ENCODE measurements around the gene WDPCP. TPM values are rescaled to one million over a fixed set of nuclear protein-coding genes. Genes with fewer than 3 reads are reported as not detected.
"Not testable (repeated sequence)": the region's sequence is repeated elsewhere in the genome, so short reads cannot be mapped to it uniquely, and the experiment has no call there.

WDPCP gene
- total and polyA plus RNA-seq, 3 donors from 2014 or later, result 8.3 to 23.5 (median 20.1) TPM

DNA sequence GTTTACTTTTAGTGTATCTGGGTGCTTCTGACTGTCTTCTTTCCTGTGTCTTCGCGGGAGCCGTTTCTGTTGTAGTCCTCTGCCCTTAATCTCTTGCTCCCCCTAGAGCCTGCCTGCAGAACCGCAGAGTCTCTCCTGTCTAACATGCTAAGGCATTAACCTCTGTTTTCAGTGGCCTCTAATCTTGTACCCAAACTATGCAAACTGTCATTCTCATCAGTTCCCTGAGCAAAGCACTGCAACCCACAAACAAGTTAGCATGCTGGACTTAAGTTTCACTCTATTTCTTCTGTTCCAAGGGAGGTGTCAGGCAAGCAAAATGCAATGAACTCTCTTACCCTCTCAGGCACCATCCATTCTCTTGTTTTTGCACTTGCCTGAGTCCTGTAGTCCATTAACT is 399.3 kb downstream of the WDPCP start:
- H3K27ac ChIP-seq, result no peak overlapping the region
- no peaks in the 10 kb centered on the region for H3K4me1 ChIP-seq
- H3K9me3 ChIP-seq, result no peaks in the 10 kb centered on the region
- no peak overlapping the region for H3K4me3 ChIP-seq
- TF ChIP-seq CTCF (IDR thresholded peaks at IDR 0.05), result peak in 1 of 3 experiments; percentile 45
- no peak for TF ChIP-seq POLR2A (IDR thresholded peaks at IDR 0.05)
- no peaks in the 10 kb centered on the region for H3K36me3 ChIP-seq (ENCODE audit: low read depth, missing control alignments)
- 17 to 19% methylated on average over 4 of the region's 4 CpGs for WGBS, 2 donors
- intact Hi-C loops (cut with DNase I; ENCODE audit: low total_unique reads), result no loop called here
- H3K27me3 ChIP-seq, result no peaks in the 10 kb centered on the region
- DNase-seq, result peak; percentile 63

GRCh38 chr2:63186331-63186730 is 401.9 kb downstream of the WDPCP start:
- 92 to 100% methylated on average over 3 of the region's 3 CpGs for WGBS, 2 donors
- no peak overlapping the region for H3K27ac ChIP-seq
- intact Hi-C loops (cut with DNase I; ENCODE audit: low total_unique reads), result no loop called here
- no peaks in the 10 kb centered on the region for H3K36me3 ChIP-seq (ENCODE audit: low read depth, missing control alignments)
- H3K4me1 ChIP-seq, result no peaks in the 10 kb centered on the region
- no peak for DNase-seq
- TF ChIP-seq POLR2A (IDR thresholded peaks at IDR 0.05) (no peak), CTCF (IDR thresholded peaks at IDR 0.05) (no peak)
- no peak overlapping the region for H3K4me3 ChIP-seq
- H3K27me3 ChIP-seq, result no peaks in the 10 kb centered on the region
- H3K9me3 ChIP-seq, result no peaks in the 10 kb centered on the region

GRCh38 chr2:63163161-63163820 is 425.0 kb downstream of the WDPCP start:
- intact Hi-C loops (cut with DNase I; ENCODE audit: low total_unique reads), result no loop called here
- no peaks in the 10 kb centered on the region for H3K4me1 ChIP-seq
- no peak overlapping the region for H3K27ac ChIP-seq
- no peaks in the 10 kb centered on the region for H3K27me3 ChIP-seq
- no peaks in the 10 kb centered on the region for H3K9me3 ChIP-seq
- no peak for TF ChIP-seq CTCF (IDR thresholded peaks at IDR 0.05)
- no peak for TF ChIP-seq POLR2A (IDR thresholded peaks at IDR 0.05)
- no peak for DNase-seq
- H3K36me3 ChIP-seq (ENCODE audit: low read depth, missing control alignments), result no peaks in the 10 kb centered on the region
- H3K4me3 ChIP-seq, result no peak overlapping the region
- 55 to 58% methylated on average over 1 of the region's 1 CpG for WGBS, 2 donors

- no peaks in the 10 kb centered on the region for H3K9me3 ChIP-seq
- TF ChIP-seq POLR2A (IDR thresholded peaks at IDR 0.05), result no peak
- TF ChIP-seq CTCF (IDR thresholded peaks at IDR 0.05), result no peak
- 94 to 100% methylated on average over 1 of the region's 1 CpG for WGBS, 2 donors
- intact Hi-C loops (cut with DNase I; ENCODE audit: low total_unique reads), result no loop called here
- H3K27ac ChIP-seq, result no peak overlapping the region
- H3K4me3 ChIP-seq, result no peak overlapping the region
- DNase-seq, result no peak
- no peaks in the 10 kb centered on the region for H3K36me3 ChIP-seq (ENCODE audit: low read depth, missing control alignments)
- H3K4me1 ChIP-seq, result no peaks in the 10 kb centered on the region
- no peaks in the 10 kb centered on the region for H3K27me3 ChIP-seq
Measured at GRCh38 chr2:63159262-63159661, 429.0 kb downstream of the WDPCP start.

- DNase-seq; H3K9me3 ChIP-seq; intact Hi-C loops (cut with DNase I; ENCODE audit: low total_unique reads); H3K27me3 ChIP-seq; H3K27ac ChIP-seq; H3K4me3 ChIP-seq; H3K36me3 ChIP-seq (ENCODE audit: low read depth, missing control alignments); H3K4me1 ChIP-seq: not testable (repeated sequence)
Measured at GRCh38 chr2:63136683-63137082, 451.6 kb downstream of the WDPCP start.
